K562 (cell line): ENCODE results near the gene LASP1. TPM values are rescaled to one million over a fixed set of nuclear protein-coding genes. Genes with fewer than 3 reads are reported as not detected.

Experiments
- ARID2 ChIP-seq: fragments of 450-650 bp; IDR thresholded peaks from 2 replicates; pipeline ENCODE4 v1.6.1; 2017; ENCODE audit warnings: antibody characterized with exemption, mild to moderate bottlenecking
- BRCA1 ChIP-seq, 2 experiments: fragments of 450-650 bp in 1 of 2; sonication (generic) in 1 of 2; formaldehyde crosslinking in 1 of 2; IDR thresholded peaks; 2 replicates each; pipeline versions ENCODE4 v1.5.0 to v1.6.1; 2017 to 2020; ENCODE audit warnings: mild to moderate bottlenecking in 1 of 2, missing genetic modification reagents in 1 of 2
- CREM ChIP-seq: IDR thresholded peaks from 2 replicates; pipeline ENCODE4 v1.6.1; 2014; ENCODE audit warnings: antibody characterized with exemption, low read depth
- E2F3 ChIP-seq: fragments of 250-450 bp; sonication (Bioruptor Pico); IDR thresholded peaks from 2 replicates; pipeline ENCODE4 v1.4.0; 2020; ENCODE audit warnings: mild to moderate bottlenecking
- ETS1 ChIP-seq: conservative IDR thresholded peaks from 2 replicates; pipeline ENCODE4 v1.6.1; 2011; ENCODE audit warnings: low read depth, mild to moderate bottlenecking, low read length; ENCODE audit not compliant: control insufficient read depth
- FOS ChIP-seq: IDR thresholded peaks from 3 replicates; pipeline ENCODE4 v1.6.1; 2011; ENCODE audit not compliant: insufficient read length; ENCODE audit errors: extremely low read depth
- HEY1 ChIP-seq: fragments of 250-450 bp; sonication (Bioruptor Pico); IDR thresholded peaks from 2 replicates; pipeline ENCODE4 v1.5.0; 2020; ENCODE audit warnings: mild to moderate bottlenecking, moderate library complexity, borderline replicate concordance
- MXI1 ChIP-seq: IDR thresholded peaks from 2 replicates; pipeline ENCODE4 v1.6.1; 2011; ENCODE audit warnings: low read depth, mild to moderate bottlenecking, improper control_type of control experiment, low read length
- NBN ChIP-seq: fragments of 450-650 bp; IDR thresholded peaks from 2 replicates; pipeline ENCODE4 v1.6.1; 2016; ENCODE audit warnings: low read depth, mild to moderate bottlenecking
- NCOR1 ChIP-seq: fragments of 450-650 bp; IDR thresholded peaks from 2 replicates; pipeline ENCODE4 v1.6.1; 2016; ENCODE audit warnings: mild to moderate bottlenecking, moderate library complexity
- NR2C1 ChIP-seq, 2 experiments: fragments of 450-650 bp; IDR thresholded peaks; 2 replicates each; pipeline ENCODE4 v1.6.1; 2017; ENCODE audit warnings: mild to moderate bottlenecking in 2 of 2, antibody characterized with exemption in 1 of 2, inconsistent platforms in 1 of 2, missing compliant biosample characterization in 1 of 2, missing genetic modification characterization in 1 of 2
- NUFIP1 ChIP-seq: fragments of 450-650 bp; IDR thresholded peaks from 2 replicates; pipeline ENCODE4 v1.6.1; 2018; ENCODE audit not compliant: partially characterized antibody
- PCBP1 ChIP-seq: fragments of 200-400 bp; formaldehyde crosslinking; IDR thresholded peaks from 2 replicates; pipeline ENCODE4 v1.6.1; 2018; ENCODE audit warnings: mild to moderate bottlenecking, low read depth, low read length; ENCODE audit not compliant: poor library complexity, severe bottlenecking
- PHF8 ChIP-seq: fragments of 200-600 bp; sonication (generic); IDR thresholded peaks from 2 replicates; pipeline ENCODE4 v1.6.1; 2012; ENCODE audit warnings: mixed run types, mild to moderate bottlenecking, inconsistent platforms, low read length, moderate library complexity, borderline replicate concordance
- PURB ChIP-seq: sonication (generic); formaldehyde crosslinking; IDR thresholded peaks from 2 replicates; pipeline ENCODE4 v1.9.0; 2021; ENCODE audit warnings: low read depth, mild to moderate bottlenecking, missing genetic modification reagents
- SMAD1 ChIP-seq: fragments of 150-350 bp; IDR thresholded peaks from 2 replicates; pipeline ENCODE4 v1.6.1; 2014; ENCODE audit warnings: low read length, low read depth; ENCODE audit not compliant: partially characterized antibody
- TBL1XR1 ChIP-seq, 2 experiments: IDR thresholded peaks; 2 replicates each; pipeline ENCODE4 v1.6.1; 2012; ENCODE audit warnings: improper control_type of control experiment in 2 of 2, low read length in 2 of 2, mild to moderate bottlenecking in 1 of 2
- TEAD4 ChIP-seq, 2 experiments: sonication (generic) in 1 of 2; formaldehyde crosslinking in 1 of 2; IDR thresholded peaks; 2 replicates each; pipeline versions ENCODE4 v1.6.1 to v1.8.0; 2012 to 2022; ENCODE audit warnings: borderline replicate concordance in 1 of 2, inconsistent platforms in 1 of 2, low read length in 1 of 2, mild to moderate bottlenecking in 1 of 2, missing genetic modification reagents in 1 of 2
- THRAP3 ChIP-seq: fragments of 450-650 bp; IDR thresholded peaks from 2 replicates; pipeline ENCODE4 v1.6.1; 2016; ENCODE audit warnings: mild to moderate bottlenecking, inconsistent platforms, borderline replicate concordance
- XRCC5 ChIP-seq: fragments of 200-400 bp; formaldehyde crosslinking; IDR thresholded peaks from 2 replicates; pipeline ENCODE4 v1.6.1; 2017; ENCODE audit warnings: low read depth, mild to moderate bottlenecking, low read length
- ZBTB7A ChIP-seq: IDR thresholded peaks from 2 replicates; pipeline ENCODE4 v1.6.1; 2011; ENCODE audit warnings: low read depth, mild to moderate bottlenecking, low read length, moderate library complexity, borderline replicate concordance; ENCODE audit not compliant: control insufficient read depth
- ZEB2 ChIP-seq: fragments of 450-650 bp; IDR thresholded peaks from 2 replicates; pipeline ENCODE4 v1.6.1; 2016
- ZFPM2 ChIP-seq: fragments of 250-450 bp; sonication (Bioruptor Pico); IDR thresholded peaks from 2 replicates; pipeline ENCODE4 v1.5.1; 2022; ENCODE audit warnings: mild to moderate bottlenecking
- ZNF253 ChIP-seq: fragments of 250-450 bp; sonication (Bioruptor Pico); conservative IDR thresholded peaks from 2 replicates; pipeline ENCODE4 v1.6.1; 2021; ENCODE audit warnings: mild to moderate bottlenecking
- ZNF280A ChIP-seq: fragments of 450-650 bp; IDR thresholded peaks from 2 replicates; pipeline ENCODE4 v1.6.1; 2018; ENCODE audit warnings: mild to moderate bottlenecking, low read depth; ENCODE audit not compliant: partially characterized antibody
- ZNF324 ChIP-seq: fragments of 250-450 bp; sonication (Bioruptor Pico); IDR thresholded peaks from 2 replicates; pipeline ENCODE4 v1.4.0; 2020; ENCODE audit warnings: mild to moderate bottlenecking
- ZNF584 ChIP-seq: fragments of 200-800 bp; sonication (Bioruptor generic); IDR thresholded peaks from 2 replicates; pipeline ENCODE4 v1.6.1; 2016; ENCODE audit warnings: low read depth, mild to moderate bottlenecking, missing genetic modification characterization, missing compliant biosample characterization
- ZNF717 ChIP-seq: fragments of 250-450 bp; sonication (Bioruptor Pico); IDR thresholded peaks from 2 replicates; pipeline ENCODE4 v1.5.0; 2021
- polyA plus RNA-seq, 8 experiments: library from polyadenylated mRNA; depleted of rRNA in 4 of 8; stranded (reverse) in 5 of 8; unstranded in 3 of 8; fragments of >200 nt; fragmentation: Nextera tagmentation in 2 of 8; fragmentation: Illumina TruSeq in 1 of 8; extraction: Ambion mirVana in 2 of 8; extraction: Trizol in 1 of 8; gene quantifications; 2 replicates each; pipeline versions ENCODE4 v1.2.1 to v1.2.3, GENCODE V29; 2011 to 2014; ENCODE audit warnings: inconsistent platforms in 1 of 8, missing spikeins in 1 of 8
- total RNA-seq, 7 experiments: library from RNA; depleted of rRNA in 6 of 7; stranded (reverse); fragments of >200 nt in 6 of 7; fragmentation: Illumina TruSeq in 2 of 7; extraction: Trizol in 2 of 7; gene quantifications; 2 replicates each; pipeline versions ENCODE4 v1.2.1 to v1.2.3, GENCODE V29; 2011 to 2021; ENCODE audit warnings: low replicate concordance in 1 of 7

LASP1 gene
- total and polyA plus RNA-seq, 9 of the 15 experiments (the other 6 are each of a cell fraction or from before 2014, with no cell fraction given): 23.0 to 125 (median 55.3) TPM

- TF ChIP-seq ETS1 (no peak), XRCC5 (peak; percentile 71), NCOR1 (peak; percentile 25; the same call in 1 of the 2 replicates), ZNF280A (no peak), E2F3 (no peak), TBL1XR1 (IDR thresholded peaks at IDR 0.05; ENCODE audit: low read length in 2 of 2) (no peak; a peak in 1 of 4 replicates), THRAP3 (no peak), PCBP1 (no peak), ZBTB7A (no peak), ARID2 (no peak), ZFPM2 (CRISPR knock-in tag) (no peak), CREM (peak; percentile 43; the same call in 1 of the 2 replicates), HEY1 (CRISPR knock-in tag) (no peak), BRCA1 (IDR thresholded peaks at IDR 0.05) (no peak), BRCA1 (CRISPR knock-in tag; IDR thresholded peaks at IDR 0.05) (no peak), FOS (no peak), PHF8 (no peak), MXI1 (no peak), NR2C1 (IDR thresholded peaks at IDR 0.05) (no peak), NR2C1 (tag; IDR thresholded peaks at IDR 0.05) (no peak), ZNF324 (no peak), NBN (peak; percentile 67; the same call in 1 of the 2 replicates), ZNF584 (CRISPR knock-in tag) (no peak), SMAD1 (peak; percentile 30), ZEB2 (no peak), PURB (CRISPR knock-in tag) (no peak), ZNF717 (no peak), NUFIP1 (no peak), ZNF253 (CRISPR knock-in tag) (no peak), TEAD4 (IDR thresholded peaks at IDR 0.05; ENCODE audit: low read length) (peak; percentile 71; the same call in 1 of the 2 replicates), TEAD4 (CRISPR knock-in tag; IDR thresholded peaks at IDR 0.05; ENCODE audit: borderline replicate concordance) (no peak)
Measured at GRCh38 chr17:38900978-38901656, 31.3 kb downstream of the LASP1 start (continued).
